HS-5 (cell line): ENCODE measurements around the gene CELF2.

ENCODE experiments used
- DNase-seq: peaks from one replicate; pipeline ENCODE4 v3.0.0-alpha.2; 2012; ENCODE audit warnings: low read depth

The CELF2 gene

DNA sequence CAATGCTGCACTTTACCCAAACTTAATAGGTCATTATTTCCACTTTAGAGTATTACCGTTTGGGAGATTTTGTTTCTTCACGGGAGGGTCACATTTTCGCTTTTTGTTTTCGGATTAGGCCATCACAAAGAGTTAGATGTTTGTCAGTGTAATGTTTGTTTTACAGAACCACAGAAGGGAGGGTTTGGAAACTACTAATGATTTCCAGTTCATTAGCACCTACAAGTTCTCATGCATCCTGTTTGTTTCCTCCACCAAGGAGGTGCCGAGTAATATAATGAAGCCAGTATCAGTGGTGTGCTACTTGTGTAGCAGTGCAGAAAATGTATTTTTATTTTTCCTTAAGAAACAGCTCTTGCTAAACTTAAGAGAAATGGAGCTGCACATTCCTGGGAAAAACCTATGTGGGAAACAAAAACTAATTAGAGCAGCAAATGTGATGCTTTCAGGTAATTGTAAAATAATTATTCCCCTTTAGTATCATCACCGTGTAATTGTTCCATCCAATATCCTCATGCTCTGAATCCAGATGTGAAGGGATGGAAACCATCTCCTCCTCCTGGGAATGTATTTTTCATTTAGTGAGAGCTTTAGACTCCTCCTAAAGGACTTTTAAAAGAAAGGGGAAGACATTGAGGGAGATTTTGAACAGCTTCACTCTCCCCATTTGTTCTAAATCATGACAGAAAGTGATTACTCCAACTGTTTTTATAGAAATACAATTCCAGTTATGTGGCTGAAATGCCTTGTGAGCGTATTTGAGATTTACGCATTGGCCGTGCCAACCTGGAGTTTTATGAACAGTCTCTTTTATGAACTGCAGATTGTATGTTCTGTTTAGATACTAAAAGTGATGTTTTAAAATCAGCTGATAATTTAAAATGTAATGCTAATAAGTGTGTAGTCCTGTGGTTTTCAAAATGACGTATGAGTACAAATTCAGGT, 5.6 kb downstream of the CELF2 start:
- no peak for DNase-seq

DNA sequence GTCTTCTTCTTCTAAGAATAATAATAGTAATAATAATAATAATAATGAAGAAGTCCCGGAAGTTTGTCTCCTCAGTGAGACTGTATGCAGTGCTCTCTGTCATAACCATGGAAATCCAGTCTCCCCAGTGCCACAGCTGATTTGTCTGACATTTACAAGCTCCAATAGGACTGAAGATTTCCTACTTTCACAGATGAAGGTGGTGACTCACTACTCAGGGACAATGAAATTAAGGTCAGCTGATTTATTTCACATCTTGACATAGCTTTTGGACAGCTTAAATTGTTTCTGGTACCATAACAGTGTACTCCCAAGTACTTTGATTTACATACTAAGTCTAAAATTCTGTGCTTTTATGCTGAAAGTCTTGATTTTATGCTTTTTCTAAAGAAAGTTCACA, 6.9 kb downstream of the CELF2 start:
- no peak for DNase-seq

DNA sequence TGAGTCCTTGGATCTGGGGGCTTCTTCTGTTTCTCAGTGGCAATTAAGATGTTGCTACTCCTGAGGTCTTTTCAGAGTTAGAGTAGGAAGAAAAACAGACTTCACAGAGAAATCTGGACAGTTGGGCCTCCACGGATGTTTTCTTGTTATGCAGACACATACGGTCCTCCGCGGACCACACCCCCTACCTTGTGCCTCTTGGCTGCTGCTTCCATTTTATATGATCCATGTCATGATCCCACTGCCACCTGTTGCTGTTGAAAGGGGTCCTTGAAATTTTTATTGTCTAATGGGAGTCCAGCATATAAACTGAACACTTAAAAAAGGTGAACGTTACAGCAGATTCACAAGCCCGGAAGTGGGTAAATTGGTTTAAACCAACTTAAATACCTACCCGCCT, 8.3 kb downstream of the CELF2 start:
- no peak for DNase-seq

DNA sequence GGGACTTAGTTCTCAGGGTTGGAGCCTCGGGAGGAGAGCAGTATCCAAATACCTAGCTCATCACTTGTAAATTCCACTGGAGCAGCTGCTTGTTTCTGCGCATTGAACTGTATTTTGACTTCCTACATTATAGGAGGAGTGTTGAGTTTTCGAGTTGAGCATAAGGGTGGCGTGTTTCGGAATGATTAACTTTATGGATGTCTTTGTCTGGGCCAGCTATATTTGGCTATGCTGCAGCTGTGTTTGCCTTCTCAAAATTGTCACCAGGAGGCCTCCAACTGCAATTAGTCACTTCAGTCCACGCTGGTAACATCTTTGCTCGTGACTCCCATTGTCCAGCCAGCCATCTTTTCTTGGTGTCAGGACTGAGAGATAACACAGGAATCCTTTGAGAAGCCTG, 9.1 kb downstream of the CELF2 start:
- DNase-seq, result no peak

DNA sequence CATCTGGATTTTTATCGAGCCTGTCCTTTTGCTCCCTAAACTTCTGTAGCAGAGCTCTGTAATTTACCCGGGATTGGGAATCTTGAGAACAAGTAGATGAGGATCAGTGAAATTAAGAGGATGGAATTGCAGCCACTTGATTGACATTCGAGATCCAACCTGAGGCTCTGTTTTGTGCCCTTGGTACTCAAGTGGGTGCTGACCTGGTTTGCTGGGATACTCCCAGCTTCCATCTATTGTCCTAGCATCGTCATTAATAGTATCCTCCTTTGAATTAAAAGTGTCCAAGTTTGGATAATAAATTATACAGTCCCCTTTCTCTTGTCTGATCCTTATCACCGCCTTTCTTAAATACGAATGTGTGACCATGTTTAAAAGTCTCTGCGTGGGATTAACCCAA, 17.1 kb downstream of the CELF2 start:
- DNase-seq, result no peak

DNA sequence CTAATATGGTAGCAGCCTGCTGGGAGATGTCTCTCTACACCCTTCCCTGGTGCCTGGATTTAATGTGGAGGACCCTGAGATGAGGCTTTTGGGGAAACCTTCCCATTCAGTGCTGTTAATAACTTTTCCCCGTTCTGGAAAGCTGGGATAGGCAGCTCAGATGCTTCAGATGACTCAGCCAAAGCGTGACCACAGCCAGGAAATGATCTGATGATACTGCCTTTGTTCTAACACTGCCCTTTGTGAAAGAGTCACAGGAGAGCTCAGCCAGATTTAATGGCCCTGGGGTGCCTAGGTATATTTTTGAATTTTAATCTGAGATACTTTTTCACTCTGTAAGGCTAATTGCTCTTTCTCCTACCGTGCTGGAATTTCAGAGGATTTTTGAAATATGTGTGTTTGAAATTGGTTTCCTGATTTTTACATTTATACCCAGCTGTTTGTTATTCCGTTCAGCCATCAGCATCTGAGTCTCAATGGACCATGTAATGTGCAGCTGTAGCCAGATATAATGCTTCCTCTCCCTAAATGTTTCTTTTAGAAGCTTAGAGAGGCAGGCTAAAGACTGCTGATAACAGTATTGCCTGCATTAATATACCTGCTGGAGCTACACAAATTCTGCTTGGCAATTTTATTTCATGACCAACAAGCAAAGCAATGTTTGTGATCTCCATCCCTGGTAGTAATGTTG, 17.8 kb downstream of the CELF2 start:
- peak; percentile 25 for DNase-seq

DNA sequence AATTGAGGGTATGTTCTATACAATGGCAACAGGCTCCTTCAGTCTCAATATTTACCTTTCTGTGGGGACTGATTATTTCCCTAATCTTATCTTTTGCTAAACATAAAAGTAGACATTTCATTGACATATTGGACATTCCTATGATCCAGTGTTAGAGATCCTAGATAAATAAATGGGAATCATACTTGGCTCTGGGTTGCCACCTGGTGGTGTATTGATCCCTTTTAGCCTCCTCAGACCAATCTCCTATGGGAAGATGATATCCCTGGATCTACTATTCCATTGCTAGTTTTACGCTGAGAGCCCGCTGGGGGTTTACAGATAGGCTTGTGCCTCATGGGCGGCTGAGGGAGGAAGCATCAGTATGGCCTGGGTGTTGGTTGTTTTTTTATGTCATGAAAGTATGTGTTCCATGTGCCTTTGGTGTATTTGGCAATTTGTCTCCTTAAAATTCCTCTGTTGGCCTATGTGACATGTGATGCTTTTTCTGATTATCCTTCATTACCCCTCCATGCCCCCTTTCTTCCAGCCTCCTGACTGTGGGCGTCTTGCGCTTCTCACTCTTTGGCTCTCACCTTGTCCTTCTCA, 18.8 kb downstream of the CELF2 start:
- DNase-seq, result no peak

DNA sequence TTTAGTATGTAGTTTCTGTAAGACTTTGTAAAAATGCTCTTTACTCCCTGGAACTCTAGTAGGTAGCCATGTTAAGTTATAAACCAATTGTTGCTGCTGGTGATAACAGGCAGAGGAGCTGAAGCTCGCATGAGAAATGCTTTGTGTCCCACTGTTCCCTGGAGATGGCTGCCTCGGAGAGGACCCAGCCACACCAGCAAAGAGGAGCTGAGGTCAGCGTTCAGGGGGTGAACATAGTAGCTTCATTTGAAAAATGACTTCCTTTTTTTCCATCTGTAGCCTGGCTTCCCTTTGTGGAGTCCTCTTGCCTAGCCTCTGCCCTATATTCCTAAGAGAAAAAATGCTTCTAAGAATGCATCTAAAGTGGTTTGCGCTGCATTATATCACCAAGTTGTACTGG, 20.3 kb downstream of the CELF2 start:
- DNase-seq, result no peak

DNA sequence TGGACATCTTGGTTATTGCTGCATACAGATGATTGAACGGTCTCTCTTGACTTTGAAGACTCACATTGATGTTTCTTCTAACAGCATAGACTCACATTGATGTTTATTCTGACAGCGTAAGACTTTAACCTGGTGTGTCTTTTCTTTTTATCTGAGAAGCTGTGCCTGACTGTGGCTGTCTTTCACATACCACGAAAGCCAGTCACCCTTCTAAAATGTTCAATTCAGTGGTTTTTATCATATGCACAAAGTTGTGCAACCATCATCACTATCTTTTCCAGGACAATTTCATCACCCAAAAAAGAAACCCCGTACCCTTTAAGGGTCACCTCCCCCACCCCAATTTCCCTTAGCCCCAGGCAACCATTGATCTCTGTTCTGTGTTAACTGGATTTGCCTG, 24.7 kb downstream of the CELF2 start:
- DNase-seq, result no peak

DNA sequence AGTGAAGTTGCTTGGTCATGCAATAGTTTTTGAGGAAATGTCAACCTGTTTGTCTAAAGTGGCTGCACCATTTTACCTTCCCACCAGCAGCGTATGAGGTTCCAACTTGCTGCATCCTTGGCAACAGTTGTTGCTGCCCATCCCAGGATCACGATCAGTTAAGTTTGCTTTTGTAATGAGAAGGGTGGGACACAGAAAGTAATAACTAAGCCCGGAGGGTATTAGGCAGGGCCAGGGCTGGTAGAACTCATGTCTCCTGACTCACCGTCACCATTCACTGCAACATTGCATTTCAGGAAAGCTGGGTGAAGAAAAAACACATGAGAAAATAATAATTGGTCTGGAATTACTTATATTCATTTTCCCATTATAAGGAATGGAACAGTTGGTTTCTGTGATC, 25.4 kb downstream of the CELF2 start:
- no peak for DNase-seq

DNA sequence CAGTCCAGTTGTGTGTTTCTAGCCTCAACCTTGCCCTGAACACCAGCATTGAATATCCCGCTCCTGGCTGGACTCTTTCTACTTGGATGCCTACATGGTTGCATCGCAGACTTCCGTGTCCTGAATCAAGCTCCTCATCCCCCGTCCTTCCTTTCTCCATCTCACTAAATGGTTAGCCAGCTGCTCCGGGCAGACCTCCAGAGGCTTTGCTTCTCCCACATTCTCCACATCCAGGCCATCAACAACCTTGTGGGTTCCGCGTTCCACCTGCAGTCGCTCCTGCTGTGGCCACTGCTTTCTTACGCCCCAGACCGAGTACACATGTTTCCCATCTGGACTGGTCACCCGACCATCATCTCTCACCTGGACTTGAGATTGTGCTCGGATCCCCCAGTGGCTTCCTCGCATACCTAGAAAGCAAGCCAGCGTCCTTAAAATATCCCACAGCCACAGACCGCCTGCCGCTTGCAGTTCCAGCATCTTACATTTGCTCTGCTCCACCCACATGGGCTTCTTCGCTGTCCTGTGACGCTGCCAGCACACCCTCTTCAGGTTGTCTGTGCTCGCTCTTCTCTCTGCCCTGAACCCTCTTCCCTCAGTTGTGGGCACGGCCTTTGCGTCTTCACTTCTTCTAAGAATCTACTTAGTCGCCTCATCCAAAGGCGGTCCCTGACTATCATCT, 25.9 kb downstream of the CELF2 start:
- DNase-seq, result no peak

DNA sequence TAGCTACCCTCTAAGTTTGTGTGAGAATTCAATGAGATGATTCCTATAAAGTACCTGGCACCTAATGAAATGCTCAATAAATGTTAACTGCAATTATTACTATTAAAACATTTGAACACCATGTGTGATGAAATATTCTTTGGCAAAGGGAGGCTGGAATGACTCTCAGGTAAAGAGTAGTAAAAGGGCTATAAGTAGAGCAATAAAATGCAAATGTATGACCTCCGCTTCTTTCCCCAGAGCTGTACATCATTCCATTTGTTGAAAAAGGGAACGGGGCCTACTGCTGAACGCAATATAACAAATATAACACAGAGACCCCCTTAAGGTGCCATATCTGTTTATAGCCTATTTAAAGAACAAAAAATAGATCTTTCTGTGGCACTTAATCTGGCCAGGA, 27.8 kb downstream of the CELF2 start:
- no peak for DNase-seq

DNA sequence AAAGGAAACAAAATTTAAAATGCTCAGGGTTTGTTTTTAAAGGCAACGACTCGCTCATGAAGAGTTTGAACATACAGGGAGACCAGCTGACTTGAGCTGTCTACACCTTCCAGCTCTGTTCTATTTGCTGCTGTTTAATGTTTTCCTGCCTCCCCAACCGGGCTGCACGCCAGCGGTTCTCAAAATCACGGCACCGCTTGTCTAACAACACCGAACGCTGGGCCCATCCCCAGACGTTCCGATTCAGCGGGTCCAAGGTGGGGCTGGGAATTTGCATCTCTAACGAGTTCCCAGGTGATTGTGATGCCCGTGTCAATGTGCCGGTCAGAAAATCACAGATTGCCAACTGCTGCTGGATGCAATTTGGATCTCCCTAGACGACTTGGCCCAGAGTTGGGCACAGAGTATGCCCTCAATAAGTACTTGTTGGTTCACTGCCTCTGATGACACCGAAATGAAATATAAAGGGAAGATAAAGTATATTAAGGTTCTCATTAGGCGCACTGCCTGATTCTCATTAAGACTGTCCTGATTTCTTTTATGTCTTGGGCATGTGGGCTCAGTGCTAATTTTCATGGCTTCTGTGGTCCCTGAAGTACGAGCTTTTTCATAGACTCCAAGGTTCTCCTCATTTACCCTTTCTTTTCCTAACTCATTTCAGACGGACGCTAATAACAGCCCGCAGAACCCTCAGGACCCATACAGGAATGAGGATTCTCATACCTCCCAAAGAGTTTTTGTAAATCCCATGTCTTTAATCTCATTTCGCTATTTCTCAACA, 28.5 kb downstream of the CELF2 start:
- no peak for DNase-seq

DNA sequence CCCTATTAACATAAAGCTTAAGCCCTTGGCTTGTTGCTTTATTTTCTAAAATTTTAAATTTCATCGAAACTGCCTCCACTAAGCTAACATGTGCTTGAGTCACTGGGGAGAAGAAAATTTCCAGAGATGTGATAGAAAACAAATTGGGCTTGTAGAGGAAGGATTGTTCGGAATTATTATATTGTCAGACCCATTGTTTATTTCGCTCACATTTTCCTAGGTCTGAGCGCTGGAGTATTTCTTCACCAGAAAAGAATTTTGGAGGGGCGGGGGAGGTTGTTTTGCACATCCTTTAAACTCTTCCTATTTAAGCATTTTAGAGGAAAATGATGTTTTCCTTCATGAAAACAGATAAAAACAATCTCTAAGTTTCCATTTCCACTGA, 29.1 kb downstream of the CELF2 start:
- DNase-seq, result no peak

DNA sequence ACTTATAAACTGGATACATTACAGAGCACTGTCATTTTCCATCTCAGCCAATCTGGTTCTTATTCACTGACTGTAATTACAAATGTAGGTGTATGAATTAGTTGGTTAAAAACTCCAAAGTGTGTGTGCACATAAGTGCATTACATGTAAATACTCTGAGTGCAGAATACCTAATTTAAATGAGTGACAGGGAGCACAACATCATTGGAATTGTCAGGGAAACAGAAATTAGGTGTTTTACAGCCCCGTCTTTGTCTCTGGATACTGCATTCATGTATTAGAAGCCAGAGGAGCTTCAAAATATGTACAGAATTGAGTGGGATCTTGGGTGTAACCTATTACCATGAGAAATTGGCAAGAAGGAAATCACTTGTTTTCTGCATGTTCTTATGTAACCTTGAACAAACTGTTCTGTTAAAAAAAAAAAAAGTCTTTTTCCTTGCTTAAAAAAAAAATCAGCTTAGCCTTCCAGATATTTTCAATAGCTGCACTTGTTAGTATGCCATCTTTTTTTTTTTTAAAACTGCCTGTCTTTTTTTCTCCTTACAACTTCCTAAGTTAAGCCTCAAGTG, 31.1 kb downstream of the CELF2 start:
- DNase-seq, result no peak

DNA sequence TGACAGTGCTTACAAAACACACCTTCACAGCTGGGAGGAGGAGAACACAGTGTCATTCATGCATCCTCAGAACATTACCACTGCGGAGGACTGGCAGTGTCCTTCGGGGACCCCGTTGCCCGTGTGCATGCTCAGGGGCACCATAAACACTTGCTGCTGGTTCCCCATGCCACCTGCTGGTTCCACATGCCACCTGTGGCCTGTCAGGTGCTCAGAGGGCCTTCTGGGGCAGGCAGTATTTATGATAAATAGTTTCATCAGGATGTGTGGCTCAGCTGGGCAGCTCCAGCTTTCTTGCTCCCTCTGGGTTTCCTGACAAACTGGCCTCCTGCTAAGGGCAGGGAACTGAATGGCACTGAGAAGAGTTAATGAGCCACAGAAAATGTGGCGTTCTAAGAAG, 32.1 kb downstream of the CELF2 start:
- no peak for DNase-seq

DNA sequence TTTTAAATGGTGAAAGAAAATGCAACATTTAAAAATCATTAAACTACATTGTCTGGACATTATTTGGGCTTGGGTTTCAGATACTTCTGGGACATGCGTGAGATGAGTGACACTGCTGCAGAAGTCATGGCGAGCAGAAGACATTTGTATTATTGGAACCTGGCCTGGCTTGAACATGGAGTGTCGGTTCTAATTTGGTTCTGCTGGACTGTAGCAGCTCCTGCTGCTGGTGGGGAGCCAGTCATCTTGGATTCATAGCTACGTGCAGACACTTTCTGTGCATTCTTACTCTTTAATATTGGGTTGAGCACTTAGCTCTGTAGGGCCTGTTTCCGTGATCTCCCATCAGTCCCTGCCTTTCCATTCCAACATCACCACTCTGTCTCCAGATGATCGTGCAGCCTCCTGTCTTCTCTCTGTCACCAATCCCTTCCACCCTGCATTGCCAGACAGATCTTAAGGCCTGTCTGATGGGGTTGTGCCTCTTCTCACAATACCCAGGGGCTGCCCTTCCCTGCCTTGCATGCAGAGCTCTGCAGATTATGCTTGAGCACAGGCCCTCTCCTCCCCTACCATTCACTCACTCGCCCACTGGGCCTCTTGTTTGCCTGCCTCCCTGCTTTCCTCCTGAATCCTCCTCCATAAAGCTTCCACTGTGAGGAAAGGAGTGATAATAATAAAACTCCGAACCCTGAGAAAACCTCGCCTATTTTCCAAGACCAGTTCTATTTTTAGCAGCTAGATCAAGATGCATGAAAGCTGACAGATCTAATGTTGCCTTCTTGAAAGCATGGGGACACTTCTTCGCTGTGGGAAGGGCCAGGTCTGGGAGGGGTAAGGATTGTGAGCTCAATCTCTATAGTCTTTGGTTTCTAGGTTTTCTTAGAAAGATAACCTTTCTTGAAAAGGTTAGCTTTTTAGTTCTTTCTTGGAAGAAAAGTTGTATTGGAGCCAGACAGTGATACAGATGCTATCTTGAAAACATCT, 32.9 kb downstream of the CELF2 start:
- no peak for DNase-seq

DNA sequence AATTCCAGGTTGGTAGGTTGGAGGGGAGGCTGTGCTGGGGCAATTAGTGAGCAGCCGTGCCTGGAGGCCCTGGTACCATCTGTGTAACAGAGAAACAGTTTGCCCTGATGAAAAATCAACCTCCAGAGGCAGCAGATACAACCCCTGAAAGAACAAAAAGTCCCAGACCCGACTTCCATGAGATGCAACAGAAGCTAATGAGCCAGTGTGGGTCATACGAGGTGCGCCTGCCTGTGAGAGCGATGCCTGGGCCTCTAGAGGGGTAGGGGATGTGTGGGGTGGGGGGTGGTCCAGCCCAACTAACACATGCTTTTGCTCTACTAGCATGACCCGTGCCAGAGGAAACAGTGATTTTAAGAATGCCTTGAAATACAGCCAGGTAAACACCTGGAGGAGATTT, 39.3 kb downstream of the CELF2 start:
- no peak for DNase-seq

DNA sequence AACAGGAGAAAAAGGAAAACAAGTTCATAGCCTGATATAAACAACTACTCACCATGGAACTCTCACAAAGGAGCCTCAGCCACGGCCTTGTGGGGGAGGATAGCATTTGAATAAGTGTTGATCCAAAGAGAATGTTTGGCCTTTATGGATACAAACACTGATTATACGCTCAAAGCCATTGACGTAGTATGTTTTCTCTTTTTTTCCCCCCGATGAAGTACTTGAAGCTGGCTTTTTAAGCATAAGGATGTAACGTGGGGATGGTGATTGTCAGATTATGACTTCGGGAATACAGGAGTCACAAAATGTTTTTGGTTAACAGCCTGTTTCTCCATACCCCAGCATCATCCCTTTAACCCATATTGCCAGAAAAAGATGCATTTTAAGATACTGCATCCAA, 39.8 kb downstream of the CELF2 start:
- DNase-seq, result no peak

DNA sequence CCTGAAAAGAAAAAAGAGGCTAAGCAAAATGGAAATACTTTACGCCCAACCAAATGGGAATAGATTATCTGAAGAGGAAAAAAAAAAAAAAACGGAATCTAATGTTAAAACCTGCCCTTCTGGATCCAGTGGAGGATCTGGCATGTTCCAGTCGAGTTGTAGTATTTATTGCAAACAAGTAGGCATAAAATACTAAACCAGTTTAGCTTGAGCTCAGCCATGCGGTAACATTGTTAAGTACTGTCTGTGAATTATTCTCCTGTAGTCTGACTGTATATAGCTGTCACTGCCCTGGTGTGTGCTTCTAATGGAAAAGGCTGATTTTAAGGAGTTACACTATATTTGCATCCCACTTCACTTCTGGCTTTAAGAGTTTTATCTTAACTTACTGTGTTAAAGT, 40.3 kb downstream of the CELF2 start:
- no peak for DNase-seq
